Parathyroid adenoma (tissue), 2 donors: ENCODE data around the gene HOXA9.

Experiments
- H2AFZ ChIP-seq: fragments of 300-600 bp; sonication (generic); one replicate; pipeline ENCODE4 v1.7.0; 2017; ENCODE audit warnings: antibody characterized with exemption, mild to moderate bottlenecking
- H3K27ac ChIP-seq: fragments of 300-600 bp; sonication (generic); one replicate; pipeline ENCODE4 v1.7.0; 2017
- H3K27me3 ChIP-seq: fragments of 300-600 bp; sonication (generic); one replicate; pipeline ENCODE4 v1.7.0; 2017; ENCODE audit warnings: low read length; ENCODE audit not compliant: control insufficient read depth, insufficient read depth
- H3K36me3 ChIP-seq: fragments of 300-600 bp; sonication (generic); one replicate; pipeline ENCODE4 v1.7.0; 2017; ENCODE audit warnings: low read length; ENCODE audit not compliant: control insufficient read depth, insufficient read depth
- H3K4me1 ChIP-seq: fragments of 300-600 bp; sonication (generic); one replicate; pipeline ENCODE4 v1.7.0; 2017; ENCODE audit warnings: control low read depth
- H3K4me2 ChIP-seq: fragments of 300-600 bp; sonication (generic); one replicate; pipeline ENCODE4 v1.7.0; 2017; ENCODE audit warnings: low read length
- H3K4me3 ChIP-seq: fragments of 300-600 bp; sonication (generic); one replicate; pipeline ENCODE4 v1.7.0; 2017; ENCODE audit warnings: low read depth, low read length
- H3K79me2 ChIP-seq: fragments of 300-600 bp; sonication (generic); one replicate; pipeline ENCODE4 v1.7.0; 2017; ENCODE audit warnings: control low read depth
- H3K9ac ChIP-seq: fragments of 300-600 bp; sonication (generic); one replicate; pipeline ENCODE4 v1.7.0; 2017; ENCODE audit warnings: mild to moderate bottlenecking
- H3K9me3 ChIP-seq: fragments of 300-600 bp; sonication (generic); one replicate; pipeline ENCODE4 v1.7.0; 2017; ENCODE audit warnings: low read length; ENCODE audit not compliant: control insufficient read depth
- CTCF ChIP-seq: fragments of 300-600 bp; sonication (generic); IDR thresholded peaks from one replicate; pipeline ENCODE4 v1.7.0; 2017; ENCODE audit warnings: antibody characterized with exemption, mild to moderate bottlenecking
- donor health status: primary hyperparathyroidism.

HOXA9 gene

GRCh38 chr7:27211764-27212204 lies 46.4 kb upstream of the HOXA9 start:
- peaks cover 32% of the 10 kb centered on the region for H3K27me3 ChIP-seq
- H3K79me2 ChIP-seq: no peaks in the 10 kb centered on the region
- H3K4me1 ChIP-seq: no peaks in the 10 kb centered on the region
- H2AFZ ChIP-seq: no peak overlapping the region
- no peak overlapping the region for H3K4me2 ChIP-seq
- no peaks in the 10 kb centered on the region for H3K36me3 ChIP-seq
- no peak for TF ChIP-seq CTCF
- no peaks in the 10 kb centered on the region for H3K9me3 ChIP-seq
- no peak overlapping the region for H3K4me3 ChIP-seq
- H3K27ac ChIP-seq: no peak overlapping the region
- H3K9ac ChIP-seq: no peak overlapping the region

- Histone ChIP-seq H3K9ac (no peak overlapping the region), H3K27me3 (peaks cover 36% of the 10 kb centered on the region), H3K27ac (no peak overlapping the region), H3K4me2 (no peak overlapping the region), H2AFZ (no peak overlapping the region), H3K36me3 (no peaks in the 10 kb centered on the region), H3K4me3 (no peak overlapping the region), H3K79me2 (no peaks in the 10 kb centered on the region), H3K9me3 (no peaks in the 10 kb centered on the region), H3K4me1 (no peaks in the 10 kb centered on the region)
- no peak for TF ChIP-seq CTCF
Observed at GRCh38 chr7:27211084-27211446, 45.7 kb upstream of the HOXA9 start.

DNA sequence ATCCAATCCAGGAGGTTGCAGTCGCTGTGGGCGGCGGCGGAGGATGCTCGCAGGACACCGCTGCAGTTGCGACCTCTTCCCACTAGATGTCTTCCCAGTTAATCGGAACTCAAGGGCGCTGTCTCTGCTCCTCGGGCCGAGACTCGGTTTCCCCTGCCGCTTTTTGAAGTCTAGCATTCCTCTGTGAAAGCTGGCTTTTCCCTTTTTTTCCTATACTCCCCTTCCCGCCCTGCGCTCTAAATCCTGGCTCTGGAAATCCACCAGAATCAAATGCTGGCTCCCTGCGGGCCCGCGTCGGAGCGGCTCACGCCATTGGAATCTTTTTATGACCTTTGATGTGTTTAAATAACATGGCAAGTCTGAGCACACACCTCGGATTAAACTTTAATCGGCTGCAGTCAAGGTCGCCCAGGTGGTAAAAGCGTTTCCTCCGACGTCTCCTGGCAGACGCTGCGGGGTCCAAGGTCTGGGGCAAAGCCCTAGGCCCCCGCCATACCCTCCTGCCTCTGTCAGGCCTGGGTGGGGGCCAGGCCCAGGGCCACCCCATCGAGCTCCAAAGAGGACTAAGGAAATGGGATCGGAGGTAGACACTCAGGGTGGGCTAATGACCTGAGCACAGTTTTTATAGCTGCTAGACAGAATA lies 45.2 kb upstream of the HOXA9 start:
- Histone ChIP-seq H3K79me2 (no peaks in the 10 kb centered on the region), H2AFZ (peak overlapping the region; percentile 64), H3K27ac (no peak overlapping the region), H3K9me3 (no peaks in the 10 kb centered on the region), H3K27me3 (peaks cover 41% of the 10 kb centered on the region), H3K4me2 (no peak overlapping the region), H3K4me3 (no peak overlapping the region), H3K36me3 (no peaks in the 10 kb centered on the region), H3K4me1 (no peaks in the 10 kb centered on the region), H3K9ac (no peak overlapping the region)
- TF ChIP-seq CTCF: peak; percentile 62

DNA sequence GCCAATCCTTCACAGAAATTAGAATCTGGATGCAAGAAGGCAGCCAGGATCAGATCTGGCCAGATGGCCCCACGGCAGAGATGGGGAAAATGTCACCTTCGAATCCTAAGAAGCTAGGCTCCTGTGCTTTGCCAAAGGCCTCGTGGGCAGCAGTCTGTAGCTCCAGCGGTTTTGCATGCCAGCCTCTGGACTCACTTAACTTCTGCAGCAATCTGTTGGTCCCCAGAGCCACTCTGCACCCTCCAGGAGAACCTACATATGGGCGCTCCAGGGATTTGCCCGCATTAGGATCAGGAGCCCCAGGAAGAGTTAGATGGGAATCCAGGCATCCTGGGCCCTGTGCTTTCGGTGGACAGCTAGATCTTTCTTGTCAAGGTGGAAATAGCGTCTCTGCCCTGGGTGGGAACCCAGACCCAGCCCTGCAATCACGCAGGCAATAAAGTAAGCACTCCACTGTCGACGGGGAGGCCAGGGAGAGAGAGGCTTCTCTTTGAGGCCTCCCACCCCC lies 44.6 kb upstream of the HOXA9 start:
- Histone ChIP-seq H3K79me2 (no peaks in the 10 kb centered on the region), H2AFZ (peak overlapping the region; percentile 64), H3K27ac (no peak overlapping the region), H3K36me3 (no peaks in the 10 kb centered on the region), H3K4me1 (no peaks in the 10 kb centered on the region), H3K9me3 (no peaks in the 10 kb centered on the region), H3K4me3 (no peak overlapping the region), H3K4me2 (no peak overlapping the region), H3K9ac (no peak overlapping the region), H3K27me3 (peaks cover 46% of the 10 kb centered on the region)
- no peak for TF ChIP-seq CTCF

GRCh38 chr7:27208998-27209397 lies 43.7 kb upstream of the HOXA9 start:
- TF ChIP-seq CTCF: no peak
- Histone ChIP-seq H3K27ac (no peak overlapping the region), H3K27me3 (peaks cover 45% of the 10 kb centered on the region), H3K4me3 (no peak overlapping the region), H3K4me1 (no peaks in the 10 kb centered on the region), H3K9me3 (no peaks in the 10 kb centered on the region), H3K4me2 (no peak overlapping the region), H3K9ac (no peak overlapping the region), H2AFZ (no peak overlapping the region), H3K79me2 (no peaks in the 10 kb centered on the region), H3K36me3 (no peaks in the 10 kb centered on the region)
